KBM-7 (cell line): ENCODE measurements around the gene MEIS3.
A peak's percentile ranks its signal among the peaks of the same experiment; 100 is the strongest.
"Not testable (repeated sequence)": the region's sequence is repeated elsewhere in the genome, so short reads cannot be mapped to it uniquely, and the experiment has no call there.

Experiments used
- DNase-seq: peaks from one replicate; pipeline ENCODE4 v3.0.0-alpha.2; 2015
- in situ Hi-C: fragments of 300-500 bp; cut with MboI; formaldehyde crosslinking; loops from 2 replicates; pipeline ENCODE4 v1.14.3; 2020; ENCODE audit warnings: low sequenced_read_pairs, low pct_unique_long_range_greater_than_20kb, mixed read lengths

Gene MEIS3

GRCh38 chr19:47398707-47399597 is 20.4 kb downstream of the MEIS3 start:
- in situ Hi-C loops, result no loop called here
- DNase-seq, result no peak

GRCh38 chr19:47391510-47392223 is 27.7 kb downstream of the MEIS3 start:
- in situ Hi-C loops, result no loop called here
- DNase-seq, result peak; percentile 82

GRCh38 chr19:47390533-47391488 is 28.5 kb downstream of the MEIS3 start:
- in situ Hi-C loops, result no loop called here

GRCh38 chr19:47389150-47389556 is 30.2 kb downstream of the MEIS3 start:
- in situ Hi-C loops, result no loop called here
- DNase-seq, result no peak

More at GRCh38 chr19:47390533-47391488, 28.5 kb downstream of the MEIS3 start:
- no peak for DNase-seq

- in situ Hi-C loops, DNase-seq: not testable (repeated sequence)
Observed at GRCh38 chr19:47388721-47389120, 30.6 kb downstream of the MEIS3 start.

GRCh38 chr19:47387623-47388022 is 31.7 kb downstream of the MEIS3 start:
- in situ Hi-C loops, DNase-seq: not testable (repeated sequence)

GRCh38 chr19:47386582-47386981 is 32.7 kb downstream of the MEIS3 start:
- in situ Hi-C loops, DNase-seq: not testable (repeated sequence)

GRCh38 chr19:47384533-47384932 is 34.8 kb downstream of the MEIS3 start:
- DNase-seq, in situ Hi-C loops: not testable (repeated sequence)

GRCh38 chr19:47383890-47384289 is 35.4 kb downstream of the MEIS3 start:
- in situ Hi-C loops, result not testable (repeated sequence)

GRCh38 chr19:47381653-47382279 is 37.6 kb downstream of the MEIS3 start:
- in situ Hi-C loops, result no loop called here

More at GRCh38 chr19:47383890-47384289, 35.4 kb downstream of the MEIS3 start:
- not testable (repeated sequence) for DNase-seq

GRCh38 chr19:47381121-47381520 is 38.2 kb downstream of the MEIS3 start:
- no peak for DNase-seq
- in situ Hi-C loops, result no loop called here

More at GRCh38 chr19:47381653-47382279, 37.6 kb downstream of the MEIS3 start:
- peak; percentile 62 for DNase-seq

GRCh38 chr19:47380559-47380958 is 38.8 kb downstream of the MEIS3 start:
- in situ Hi-C loops, result no loop called here
- no peak for DNase-seq

- no peak for DNase-seq
- in situ Hi-C loops, result no loop called here
Observed at GRCh38 chr19:47379381-47379938, 39.9 kb downstream of the MEIS3 start.

- no peak for DNase-seq
- in situ Hi-C loops, result no loop called here
Observed at GRCh38 chr19:47378246-47378645, 41.1 kb downstream of the MEIS3 start.

- in situ Hi-C loops, result no loop called here
- no peak for DNase-seq
Observed at GRCh38 chr19:47377801-47378200, 41.5 kb downstream of the MEIS3 start.

GRCh38 chr19:47377208-47377701 is 42.1 kb downstream of the MEIS3 start:
- no peak for DNase-seq
- in situ Hi-C loops, result no loop called here

GRCh38 chr19:47376589-47377144 is 42.7 kb downstream of the MEIS3 start:
- in situ Hi-C loops, result no loop called here

More at GRCh38 chr19:47376589-47377144, 42.7 kb downstream of the MEIS3 start:
- no peak for DNase-seq
